ENCODE results near the gene TMEM231. TPM values are rescaled to one million over a fixed set of nuclear protein-coding genes. Genes with fewer than 3 reads are reported as not detected.
"Not testable (repeated sequence)": the region's sequence is repeated elsewhere in the genome, so short reads cannot be mapped to it uniquely, and the experiment has no call there.

The TMEM231 gene
- total and polyA plus RNA-seq, 3 donors from 2014 or later = 21.2 to 29.2 (median 25.4) TPM

DNA sequence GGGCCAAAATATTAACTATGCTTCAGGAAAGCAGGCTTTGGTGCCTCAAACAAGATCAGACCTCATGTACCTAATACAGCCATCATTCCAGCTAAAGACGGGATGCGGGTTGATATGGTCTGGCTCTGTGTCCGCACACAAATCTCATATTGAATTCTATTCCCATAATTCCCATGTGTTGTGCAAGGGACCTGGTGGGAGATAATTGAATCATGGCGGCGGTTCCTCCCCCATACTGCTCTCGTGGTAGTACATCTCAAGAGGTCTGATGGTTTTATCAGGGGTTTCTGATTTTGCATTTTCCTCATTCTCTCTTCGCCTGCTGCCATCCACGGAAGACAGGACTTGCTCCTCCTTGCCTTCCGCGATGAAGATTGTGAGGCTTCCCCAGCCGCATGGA, 41.8 kb downstream of the TMEM231 start:
- intact Hi-C loops (cut with DNase I; ENCODE audit: low total_unique reads) = no loop called here
- no peak for DNase-seq
- H3K27me3 ChIP-seq = no peaks in the 10 kb centered on the region
- H3K27ac ChIP-seq = no peak overlapping the region
- no peaks in the 10 kb centered on the region for H3K9me3 ChIP-seq
- 88 to 93% methylated on average over 11 of the region's 11 CpGs for WGBS, 2 donors
- no peak for TF ChIP-seq POLR2A (IDR thresholded peaks at IDR 0.05)
- TF ChIP-seq, protein P1, sequence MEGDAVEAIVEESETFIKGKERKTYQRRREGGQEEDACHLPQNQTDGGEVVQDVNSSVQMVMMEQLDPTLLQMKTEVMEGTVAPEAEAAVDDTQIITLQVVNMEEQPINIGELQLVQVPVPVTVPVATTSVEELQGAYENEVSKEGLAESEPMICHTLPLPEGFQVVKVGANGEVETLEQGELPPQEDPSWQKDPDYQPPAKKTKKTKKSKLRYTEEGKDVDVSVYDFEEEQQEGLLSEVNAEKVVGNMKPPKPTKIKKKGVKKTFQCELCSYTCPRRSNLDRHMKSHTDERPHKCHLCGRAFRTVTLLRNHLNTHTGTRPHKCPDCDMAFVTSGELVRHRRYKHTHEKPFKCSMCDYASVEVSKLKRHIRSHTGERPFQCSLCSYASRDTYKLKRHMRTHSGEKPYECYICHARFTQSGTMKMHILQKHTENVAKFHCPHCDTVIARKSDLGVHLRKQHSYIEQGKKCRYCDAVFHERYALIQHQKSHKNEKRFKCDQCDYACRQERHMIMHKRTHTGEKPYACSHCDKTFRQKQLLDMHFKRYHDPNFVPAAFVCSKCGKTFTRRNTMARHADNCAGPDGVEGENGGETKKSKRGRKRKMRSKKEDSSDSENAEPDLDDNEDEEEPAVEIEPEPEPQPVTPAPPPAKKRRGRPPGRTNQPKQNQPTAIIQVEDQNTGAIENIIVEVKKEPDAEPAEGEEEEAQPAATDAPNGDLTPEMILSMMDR (IDR thresholded peaks at IDR 0.05) = no peak
- H3K36me3 ChIP-seq (ENCODE audit: low read depth, missing control alignments) = no peaks in the 10 kb centered on the region
- peaks cover 4% of the 10 kb centered on the region for H3K4me1 ChIP-seq
- no peak overlapping the region for H3K4me3 ChIP-seq

DNA sequence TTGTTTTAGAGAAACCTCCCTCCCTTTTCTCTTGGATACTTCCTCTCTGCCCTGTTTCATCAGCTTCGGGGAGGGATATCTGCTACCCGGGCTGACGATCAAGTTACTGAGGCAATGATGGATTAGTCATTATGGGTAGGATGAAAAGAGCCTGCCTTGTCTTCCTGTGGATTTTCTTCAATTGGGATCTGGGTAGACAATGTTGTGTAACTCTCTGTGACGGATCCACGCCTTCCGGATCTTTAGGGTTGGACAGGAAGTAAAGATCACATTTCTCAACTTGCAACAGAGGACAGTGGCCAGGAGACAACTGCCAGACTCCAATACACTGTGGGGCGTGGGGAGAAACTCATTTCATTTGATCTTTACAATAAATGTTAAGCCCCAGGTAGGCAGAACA, 49.5 kb downstream of the TMEM231 start:
- intact Hi-C loops (cut with DNase I; ENCODE audit: low total_unique reads) = no loop called here
- Histone ChIP-seq H3K4me3 (no peak overlapping the region), H3K27ac (no peak overlapping the region), H3K9me3 (no peaks in the 10 kb centered on the region), H3K27me3 (no peaks in the 10 kb centered on the region), H3K36me3 (ENCODE audit: low read depth, missing control alignments) (no peaks in the 10 kb centered on the region), H3K4me1 (no peaks in the 10 kb centered on the region)
- WGBS, 2 donors = 51 to 61% methylated on average over 7 of the region's 7 CpGs
- DNase-seq = no peak
- TF ChIP-seq, protein P1 (IDR thresholded peaks at IDR 0.05) = no peak
- no peak for TF ChIP-seq POLR2A (IDR thresholded peaks at IDR 0.05)

DNA sequence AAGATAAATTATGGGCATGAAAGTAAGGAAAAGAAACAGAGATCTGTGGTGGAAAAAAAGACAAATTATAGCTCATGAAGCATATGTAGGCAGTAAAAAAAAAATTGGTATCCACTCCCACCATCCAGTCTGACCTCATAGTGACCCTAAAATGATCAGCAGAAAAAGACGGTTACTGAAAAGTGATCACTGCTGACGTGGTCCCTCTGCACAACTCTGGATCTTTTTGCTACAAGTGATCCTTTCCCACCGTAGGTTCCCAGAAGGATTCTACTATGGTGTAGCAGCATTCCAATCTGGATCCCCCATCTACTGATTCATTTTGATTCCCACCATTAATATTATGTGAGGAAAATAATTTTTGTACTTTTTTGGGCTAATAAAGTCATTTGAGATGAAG, 49.9 kb downstream of the TMEM231 start:
- TF ChIP-seq, protein P1 (IDR thresholded peaks at IDR 0.05) = no peak
- TF ChIP-seq POLR2A (IDR thresholded peaks at IDR 0.05) = no peak
- WGBS, 2 donors = 83 to 90% methylated on average over 3 of the region's 3 CpGs
- intact Hi-C loops (cut with DNase I; ENCODE audit: low total_unique reads) = no loop called here
- H3K9me3 ChIP-seq = no peaks in the 10 kb centered on the region
- no peaks in the 10 kb centered on the region for H3K36me3 ChIP-seq (ENCODE audit: low read depth, missing control alignments)
- H3K4me1 ChIP-seq = no peaks in the 10 kb centered on the region
- no peaks in the 10 kb centered on the region for H3K27me3 ChIP-seq
- no peak overlapping the region for H3K27ac ChIP-seq
- DNase-seq = no peak
- no peak overlapping the region for H3K4me3 ChIP-seq

DNA sequence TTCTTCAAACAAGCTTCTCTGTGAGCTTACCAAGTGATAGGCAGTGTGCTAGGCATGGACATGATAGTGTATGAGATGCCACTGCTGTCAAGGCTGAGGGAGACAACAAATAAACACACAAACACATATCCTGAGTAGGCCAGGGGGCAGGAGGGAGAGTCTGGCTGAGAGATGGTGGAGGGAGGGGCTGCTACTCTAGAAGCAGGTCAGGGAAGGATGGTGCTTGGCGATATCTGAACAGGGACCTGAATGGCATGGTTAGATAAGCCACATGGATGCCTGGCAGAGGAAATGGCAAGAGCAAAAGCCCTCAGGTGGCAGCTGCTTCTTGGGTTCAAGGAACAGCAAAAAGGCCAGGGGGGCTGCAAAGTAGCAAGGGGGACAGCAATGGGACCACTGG, 52.3 kb downstream of the TMEM231 start:
- Histone ChIP-seq H3K9me3 (no peaks in the 10 kb centered on the region), H3K36me3 (ENCODE audit: low read depth, missing control alignments) (no peaks in the 10 kb centered on the region), H3K27me3 (no peaks in the 10 kb centered on the region), H3K4me3 (no peak overlapping the region), H3K27ac (no peak overlapping the region), H3K4me1 (no peaks in the 10 kb centered on the region)
- intact Hi-C loops (cut with DNase I; ENCODE audit: low total_unique reads) = no loop called here
- no peak for TF ChIP-seq POLR2A (IDR thresholded peaks at IDR 0.05)
- TF ChIP-seq, protein P1 (IDR thresholded peaks at IDR 0.05) = no peak
- DNase-seq = no peak
- 90 to 91% methylated on average over 1 of the region's 1 CpG for WGBS, 2 donors

DNA sequence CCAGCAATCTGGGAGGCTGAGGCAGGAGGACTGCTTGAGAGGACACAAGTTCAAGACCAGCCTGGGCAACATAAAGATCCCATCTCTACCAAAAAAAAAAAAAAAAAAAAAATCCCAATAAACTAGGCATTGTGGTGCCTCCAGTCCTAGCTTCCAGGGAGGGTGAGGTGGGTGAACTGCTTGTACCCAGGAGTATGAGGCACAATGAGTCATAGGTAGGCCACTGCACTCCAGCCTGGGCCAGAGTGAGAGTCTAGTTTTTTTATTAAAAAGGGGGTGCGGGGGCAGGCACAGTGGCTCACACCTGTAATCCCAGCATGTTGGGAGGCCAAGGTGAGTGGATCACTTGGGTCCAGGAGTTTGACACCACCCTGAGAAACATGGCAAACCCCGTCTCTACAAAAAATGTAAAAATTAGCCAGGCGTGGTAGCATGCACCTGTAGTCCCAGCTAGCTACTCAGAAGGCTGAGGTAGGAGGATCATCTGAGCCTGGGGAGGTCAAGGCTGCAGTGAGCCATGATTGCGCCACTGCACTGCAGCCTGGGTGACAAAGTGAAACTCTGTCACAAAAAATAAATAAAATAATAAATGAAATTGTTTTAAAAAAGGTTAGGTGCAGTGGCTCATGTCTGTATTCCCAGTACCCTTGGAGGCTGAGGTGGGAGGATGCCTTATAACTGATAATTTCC, 53.0 kb downstream of the TMEM231 start:
- no peaks in the 10 kb centered on the region for H3K27me3 ChIP-seq
- TF ChIP-seq, protein P1 (IDR thresholded peaks at IDR 0.05) = no peak
- TF ChIP-seq POLR2A (IDR thresholded peaks at IDR 0.05) = no peak

DNA sequence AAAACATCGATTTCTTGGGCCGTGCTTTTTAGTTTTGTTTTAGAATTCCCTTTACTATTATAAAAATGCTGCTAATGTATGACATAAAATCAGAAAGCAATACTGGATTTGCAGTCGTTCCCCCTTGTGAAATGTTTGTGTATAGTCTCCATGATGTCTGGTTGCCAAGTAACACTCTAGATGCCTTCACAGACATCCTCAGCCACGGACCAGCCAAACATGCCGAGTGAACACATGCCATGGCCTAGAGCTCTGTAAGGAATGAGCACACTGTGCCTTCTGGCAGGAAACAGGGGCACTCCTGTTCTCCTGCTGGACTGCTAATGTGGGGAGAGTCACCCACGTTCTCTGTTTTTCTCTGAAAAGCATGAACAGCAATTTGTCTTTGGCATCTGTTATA, 54.2 kb downstream of the TMEM231 start:
- H3K27ac ChIP-seq; intact Hi-C loops (cut with DNase I; ENCODE audit: low total_unique reads): not testable (repeated sequence)

More for the DNA sequence above, 53.0 kb downstream of the TMEM231 start:
- H3K9me3 ChIP-seq = no peaks in the 10 kb centered on the region
- no peaks in the 10 kb centered on the region for H3K4me1 ChIP-seq
- no peak for DNase-seq
- H3K27ac ChIP-seq = no peak overlapping the region
- H3K36me3 ChIP-seq (ENCODE audit: low read depth, missing control alignments) = no peaks in the 10 kb centered on the region
- WGBS, 2 donors = 93 to 96% methylated on average over 4 of the region's 4 CpGs
- no peak overlapping the region for H3K4me3 ChIP-seq
- intact Hi-C loops (cut with DNase I; ENCODE audit: low total_unique reads) = no loop called here

More for the DNA sequence above, 54.2 kb downstream of the TMEM231 start:
- H3K4me1 ChIP-seq; H3K36me3 ChIP-seq (ENCODE audit: low read depth, missing control alignments); DNase-seq; H3K4me3 ChIP-seq; H3K9me3 ChIP-seq; H3K27me3 ChIP-seq: not testable (repeated sequence)
- 56 to 63% methylated on average over 6 of the region's 6 CpGs for WGBS, 2 donors
